Stimulated activated CD8-positive, alpha-beta memory T cell treated with anti-CD3 and anti-CD28 coated beads, Interleukin-15, amount 100 ng/mL, for 24 hours (primary cell): ENCODE measurements around the gene KCNK3.
"Not testable (repeated sequence)": the region's sequence is repeated elsewhere in the genome, so short reads cannot be mapped to it uniquely, and the experiment has no call there.

Source experiments
- DNase-seq: peaks from one replicate; pipeline ENCODE4 v3.0.0-alpha.2; 2020; ENCODE audit warnings: low read depth

KCNK3 gene

DNA sequence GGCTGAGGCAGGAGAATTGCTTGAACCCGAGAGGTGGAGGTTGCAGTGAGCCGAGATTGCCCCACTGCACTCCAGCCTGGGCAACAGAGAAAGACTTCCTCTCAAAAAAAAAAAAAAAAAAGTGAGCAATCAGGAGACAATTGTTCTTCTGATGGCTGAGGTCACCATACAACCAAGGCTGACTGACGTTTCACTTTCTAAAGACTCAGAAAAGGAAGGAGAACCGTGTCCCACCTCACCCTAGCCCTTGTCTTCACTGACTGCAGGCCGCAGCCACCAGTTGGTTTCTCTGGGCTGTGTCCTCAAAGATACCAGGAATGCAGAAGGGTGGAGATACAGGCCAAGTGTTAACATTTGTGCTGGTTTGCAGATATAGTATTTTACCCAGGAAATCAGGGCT, 63.8 kb downstream of the KCNK3 start:
- DNase-seq: no peak

DNA sequence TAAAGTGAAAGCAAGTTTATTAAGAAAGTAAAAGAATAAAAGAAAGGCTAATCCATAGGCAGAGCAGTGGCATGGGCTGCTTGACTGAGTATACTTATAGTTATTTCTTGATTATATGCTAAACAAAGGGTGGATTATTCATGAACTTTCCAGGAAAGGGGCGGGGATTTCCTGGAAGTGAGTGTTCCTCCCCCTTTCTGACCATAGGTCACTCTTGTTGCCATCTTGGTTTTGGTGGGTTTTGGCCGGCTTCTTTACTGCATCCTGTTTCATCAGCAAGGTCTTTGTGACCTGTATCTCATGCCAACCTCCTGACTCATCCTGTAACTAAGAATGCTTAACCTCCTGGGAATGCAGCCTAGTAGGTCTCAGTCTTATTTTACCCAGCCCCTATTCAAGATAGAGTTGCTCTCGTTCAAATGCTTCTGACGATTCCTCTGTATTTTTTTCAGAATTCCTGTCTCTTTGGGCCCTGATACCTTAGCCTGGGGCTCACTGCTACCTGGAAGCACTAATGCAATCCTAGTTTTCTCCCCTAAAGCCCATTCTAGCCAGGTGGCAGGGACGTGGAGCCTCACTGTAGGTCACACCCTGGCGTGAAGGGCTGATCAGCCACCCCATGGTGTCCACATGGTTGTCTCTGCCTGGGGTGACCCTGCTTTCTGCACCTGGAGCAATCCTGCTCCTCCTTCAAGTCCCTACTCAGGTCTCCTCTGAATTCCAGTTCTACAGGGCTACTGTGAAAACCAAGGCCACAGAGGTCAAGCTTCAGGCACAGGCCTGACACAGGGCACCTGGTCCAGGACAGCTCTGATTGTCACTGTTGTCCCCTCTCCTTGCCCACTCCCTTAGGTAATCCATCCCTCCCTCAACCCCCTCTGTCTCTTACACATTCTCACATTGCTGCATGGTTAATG, 65.6 kb downstream of the KCNK3 start:
- DNase-seq: no peak

DNA sequence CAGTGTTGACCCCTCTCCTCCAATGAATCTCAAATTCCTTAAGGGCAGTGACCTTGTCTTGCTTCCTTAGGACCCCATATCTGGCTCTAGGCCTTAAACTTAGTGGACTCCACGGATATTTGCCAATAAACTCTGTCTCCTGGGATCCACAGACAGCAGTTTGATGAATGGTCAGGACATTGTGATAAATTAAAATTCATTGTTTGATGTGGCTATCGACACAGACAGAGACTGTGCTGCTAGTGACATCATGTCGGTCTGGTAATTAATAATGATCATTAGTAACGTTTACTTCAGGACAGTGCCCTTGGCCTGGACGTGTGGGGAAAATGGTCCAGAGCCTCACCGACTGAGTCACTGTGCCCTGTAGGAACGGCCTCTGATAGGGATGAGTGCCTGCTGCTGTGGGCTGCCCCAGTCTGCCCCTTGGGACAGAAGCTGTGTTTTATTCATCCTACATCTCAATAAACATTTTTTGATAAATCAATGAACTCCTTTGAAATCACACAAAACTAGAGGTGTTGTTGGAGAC, 66.3 kb downstream of the KCNK3 start:
- no peak for DNase-seq

DNA sequence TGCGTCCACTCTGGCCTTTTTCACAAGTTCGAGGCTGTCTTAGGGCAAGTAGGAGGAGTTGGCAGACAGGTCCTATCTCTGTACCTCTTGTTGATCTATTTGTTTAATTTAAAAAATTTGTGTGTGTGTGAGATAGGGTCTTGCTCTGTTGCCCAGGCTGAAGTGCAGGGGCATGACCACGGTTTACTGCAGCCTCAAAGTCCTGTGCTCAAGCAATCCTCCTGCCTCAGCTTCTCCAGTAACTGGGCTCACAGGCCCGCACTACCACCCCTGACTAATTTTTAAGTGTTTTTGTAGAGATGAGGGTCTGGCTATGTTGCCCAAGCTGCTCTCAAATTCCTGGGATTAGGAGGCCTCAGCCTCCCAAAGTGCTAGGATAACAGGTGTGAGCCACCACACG, 67.3 kb downstream of the KCNK3 start:
- no peak for DNase-seq

DNA sequence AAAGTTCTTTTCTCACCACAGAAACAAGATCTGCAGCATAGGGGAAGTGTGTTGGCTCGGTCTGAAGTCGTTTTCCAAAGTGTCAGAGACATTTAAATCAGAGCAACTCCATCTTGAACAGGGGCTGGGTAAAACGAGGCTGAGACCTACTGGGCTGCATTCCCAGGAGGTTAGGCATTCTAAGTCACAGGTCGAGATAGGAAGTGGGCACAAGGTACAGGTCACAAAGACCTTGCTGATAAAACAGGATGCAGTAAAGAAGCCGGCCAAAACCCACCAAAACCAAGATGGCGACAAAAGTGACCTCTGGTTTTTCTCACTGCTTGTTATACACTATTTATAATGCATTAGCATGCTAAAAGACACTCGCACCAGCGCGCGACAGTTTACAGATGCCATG, 68.5 kb downstream of the KCNK3 start:
- not testable (repeated sequence) for DNase-seq

DNA sequence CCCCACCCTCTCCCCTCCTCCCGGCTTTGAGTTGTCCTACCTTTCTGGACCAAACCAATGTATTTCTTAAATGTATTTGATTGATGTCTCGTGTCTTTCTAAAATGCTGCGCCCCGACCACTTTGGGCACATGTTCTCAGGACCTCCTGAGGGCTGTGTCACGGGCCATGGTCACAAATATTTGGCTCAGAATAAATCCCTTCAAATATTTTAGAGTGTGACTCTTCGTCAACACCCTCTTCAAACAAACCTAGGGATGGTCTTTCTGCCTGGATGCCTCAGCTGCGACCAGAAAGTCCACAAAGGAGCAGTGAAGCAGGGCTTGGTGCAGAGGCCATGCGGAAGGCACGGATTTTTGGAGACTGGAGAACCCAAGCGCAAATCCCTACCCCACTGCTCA, 70.5 kb downstream of the KCNK3 start:
- DNase-seq: no peak

DNA sequence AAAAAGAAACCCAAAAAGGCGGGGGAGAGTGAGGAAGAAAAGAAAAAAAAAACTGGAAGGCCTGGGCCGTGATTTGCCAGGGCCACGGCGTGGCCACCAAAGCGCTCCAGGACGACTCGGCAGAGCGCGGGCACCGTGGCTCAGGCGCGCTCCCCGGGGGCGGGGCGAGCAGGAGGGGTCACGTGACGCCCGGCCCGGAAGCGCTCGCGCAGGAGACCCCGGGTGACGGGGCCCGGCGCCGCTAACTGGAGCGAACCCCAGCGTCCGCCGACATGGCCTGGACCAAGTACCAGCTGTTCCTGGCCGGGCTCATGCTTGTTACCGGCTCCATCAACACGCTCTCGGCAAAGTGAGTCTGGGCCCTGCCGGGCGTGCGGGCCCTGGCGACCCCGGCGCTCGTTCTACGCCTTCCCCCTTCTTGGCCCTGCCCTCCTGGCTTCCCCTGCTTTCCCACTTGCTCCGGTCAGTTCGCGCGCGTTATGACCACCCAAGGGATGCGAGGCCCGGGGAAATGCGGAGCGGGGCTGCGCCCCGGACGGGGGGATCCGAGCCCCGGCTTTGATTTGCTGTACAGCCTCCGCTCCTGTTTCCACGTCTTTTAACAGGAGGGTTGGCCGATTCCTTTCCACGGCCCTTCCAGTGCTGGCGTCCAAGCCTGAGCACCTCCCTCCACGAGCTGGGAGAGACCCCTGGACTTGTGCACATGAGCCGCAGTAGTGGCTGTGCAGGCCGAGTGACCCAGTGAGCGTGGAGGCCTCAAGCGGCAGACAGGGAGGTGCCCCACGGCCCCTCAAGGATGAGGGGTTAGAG, 71.8 kb downstream of the KCNK3 start, which contains the start of gene SLC35F6:
TSS of gene SLC35F6 (plus strand) at position 207 of the 810 bp plus-strand sequence. CDS start at position 273, 66 bp downstream.
- peak; percentile 75 for DNase-seq

DNA sequence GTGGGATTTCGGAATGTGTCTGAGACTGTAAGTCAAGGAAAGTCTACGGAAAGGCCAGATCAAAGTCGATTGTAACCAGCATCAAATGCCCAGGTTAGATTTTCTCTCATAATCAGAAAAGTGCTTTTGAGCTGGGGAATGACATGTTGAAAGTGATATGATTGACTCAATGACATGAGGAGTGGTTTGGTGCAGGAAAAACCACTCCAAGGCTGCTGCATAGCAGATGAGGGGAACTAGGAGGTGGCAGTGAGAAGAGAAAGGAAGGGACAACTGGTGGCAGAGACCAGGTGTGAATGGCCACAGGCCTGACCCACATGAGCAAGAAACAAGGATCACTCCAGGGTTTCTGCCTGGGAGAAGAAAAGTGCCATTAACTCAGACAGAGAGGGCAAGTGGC, 72.4 kb downstream of the KCNK3 start:
- DNase-seq: no peak

DNA sequence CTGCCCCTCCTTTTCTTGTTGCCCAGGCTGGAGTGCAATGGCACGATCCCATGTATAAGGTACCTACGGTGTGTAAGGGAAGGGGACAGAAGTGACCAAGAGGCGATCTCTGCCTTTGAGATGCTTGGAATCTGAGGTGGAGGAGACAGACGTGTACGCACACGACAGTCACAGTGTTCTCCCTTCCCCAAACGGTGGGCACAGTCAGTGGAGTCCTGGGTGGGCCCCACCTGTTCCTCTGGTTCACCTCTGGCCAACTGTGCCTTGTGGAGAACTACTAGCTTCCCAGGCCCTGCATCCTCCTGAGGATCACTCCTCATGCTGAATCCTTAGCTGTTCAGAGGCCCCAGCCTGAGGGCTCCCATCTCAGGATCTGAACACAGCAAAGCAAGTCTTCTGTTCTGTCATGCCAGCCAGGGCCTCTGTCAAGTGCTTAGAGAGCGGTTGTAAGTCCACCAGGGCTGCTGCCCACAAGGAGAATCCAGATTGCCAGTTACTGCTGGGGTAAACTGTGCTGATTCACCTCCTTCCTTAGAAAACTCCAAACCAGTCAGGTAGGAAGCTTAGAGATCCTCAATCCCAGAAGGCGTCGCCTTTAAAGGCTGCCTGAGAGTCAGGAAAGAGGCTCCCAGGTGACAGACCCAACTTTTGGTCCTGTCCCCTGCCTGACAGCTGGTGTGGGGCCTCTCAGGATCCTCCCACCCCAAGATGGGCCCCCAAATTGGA, 73.1 kb downstream of the KCNK3 start:
- DNase-seq: no peak

DNA sequence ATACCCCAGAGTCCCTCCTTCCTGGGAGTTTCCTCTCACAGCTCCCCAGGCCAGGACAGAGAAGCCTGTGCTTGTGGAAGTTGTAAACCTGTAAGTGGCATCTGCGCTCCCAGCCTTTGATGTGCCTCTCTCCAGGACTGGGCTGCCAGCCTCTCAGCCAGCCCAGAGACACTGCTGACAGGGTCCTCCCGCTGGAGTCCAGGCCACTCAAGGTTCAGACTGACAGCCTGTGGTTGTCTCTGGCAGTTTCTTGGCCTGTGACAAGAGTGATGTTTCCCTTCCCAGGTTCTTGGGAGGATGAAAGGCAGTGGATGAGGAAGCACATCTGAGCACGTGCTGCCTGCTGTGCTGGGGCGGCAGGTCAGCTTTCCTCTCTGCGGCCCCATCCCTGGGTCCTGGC, 74.6 kb downstream of the KCNK3 start:
- DNase-seq: no peak

DNA sequence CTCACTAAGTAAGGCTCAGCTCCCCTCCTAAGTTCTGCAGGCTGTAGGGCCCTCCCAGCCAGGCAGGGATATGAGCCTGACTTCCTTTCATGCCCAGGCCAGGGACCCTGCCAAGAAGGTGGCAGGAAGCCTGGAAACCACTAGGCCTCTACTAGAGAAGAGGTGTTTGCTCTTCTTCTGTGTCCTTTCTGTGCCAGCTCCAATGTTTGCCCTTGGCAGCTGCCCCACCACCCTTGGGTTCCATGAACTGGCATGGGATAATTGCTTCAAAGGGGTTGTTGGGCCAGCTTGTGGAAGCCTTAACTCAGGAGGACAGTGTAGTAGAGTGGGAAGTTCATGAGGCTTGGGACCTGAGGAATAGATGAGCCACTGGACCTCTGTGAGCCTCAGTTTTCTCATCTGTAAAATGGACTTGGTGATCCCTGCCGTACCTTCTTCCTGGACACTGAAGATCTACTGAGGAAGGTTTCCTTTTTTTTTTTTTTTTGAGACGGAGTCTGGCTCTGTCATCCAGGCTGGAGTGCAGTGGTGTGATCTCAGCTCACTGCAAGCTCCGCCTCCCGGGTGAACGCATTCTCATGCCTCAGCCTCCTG, 75.5 kb downstream of the KCNK3 start:
- DNase-seq: no peak

DNA sequence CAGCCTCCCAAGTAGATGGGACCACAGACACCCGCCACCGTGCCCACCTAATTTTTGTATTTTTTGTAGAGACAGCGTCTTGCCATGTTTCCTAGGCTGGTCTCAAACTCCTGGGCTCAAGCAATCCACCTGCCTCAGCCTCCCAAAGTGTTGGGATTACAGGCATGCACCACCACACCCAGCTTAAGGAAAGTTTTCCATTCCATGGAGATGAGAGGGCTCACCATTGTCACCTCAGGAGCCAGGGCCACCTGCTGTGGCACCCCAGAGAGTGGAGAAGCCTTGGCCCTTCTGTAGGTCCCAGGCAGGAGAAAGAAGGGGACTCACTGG, 76.2 kb downstream of the KCNK3 start:
- DNase-seq: no peak

DNA sequence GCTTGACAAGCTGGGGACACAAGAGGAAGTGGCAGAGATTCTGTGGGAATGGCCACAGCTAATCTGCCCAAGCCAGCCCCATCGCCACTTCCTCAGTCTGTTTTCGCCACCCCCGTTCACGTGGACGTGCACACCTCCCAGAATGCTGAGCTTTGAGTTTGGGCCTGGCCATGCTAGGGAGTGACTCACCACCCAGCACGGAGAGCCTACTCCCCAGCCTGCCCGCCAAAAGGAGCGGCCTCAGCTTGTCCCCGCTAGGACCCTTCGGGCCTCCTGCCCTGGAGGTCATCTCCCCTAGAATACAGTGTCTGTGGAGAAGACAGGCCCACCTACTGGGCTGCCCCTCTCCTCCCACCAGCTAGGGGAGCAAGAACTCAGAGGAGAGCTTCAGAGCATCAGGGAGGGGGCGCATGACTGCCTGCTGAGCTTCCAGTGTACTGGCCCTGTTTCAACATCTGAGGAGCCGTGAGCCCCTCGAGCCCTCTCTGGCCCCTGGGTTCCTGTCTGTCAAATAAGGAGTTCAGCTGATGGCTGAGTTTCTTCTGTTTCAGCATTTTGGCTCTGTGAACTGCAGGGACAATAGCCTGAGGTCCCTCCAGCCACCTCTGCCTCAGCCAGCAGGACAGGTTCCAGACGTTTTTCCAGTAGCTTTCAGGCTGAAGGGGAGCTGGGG, 76.7 kb downstream of the KCNK3 start:
- no peak for DNase-seq

DNA sequence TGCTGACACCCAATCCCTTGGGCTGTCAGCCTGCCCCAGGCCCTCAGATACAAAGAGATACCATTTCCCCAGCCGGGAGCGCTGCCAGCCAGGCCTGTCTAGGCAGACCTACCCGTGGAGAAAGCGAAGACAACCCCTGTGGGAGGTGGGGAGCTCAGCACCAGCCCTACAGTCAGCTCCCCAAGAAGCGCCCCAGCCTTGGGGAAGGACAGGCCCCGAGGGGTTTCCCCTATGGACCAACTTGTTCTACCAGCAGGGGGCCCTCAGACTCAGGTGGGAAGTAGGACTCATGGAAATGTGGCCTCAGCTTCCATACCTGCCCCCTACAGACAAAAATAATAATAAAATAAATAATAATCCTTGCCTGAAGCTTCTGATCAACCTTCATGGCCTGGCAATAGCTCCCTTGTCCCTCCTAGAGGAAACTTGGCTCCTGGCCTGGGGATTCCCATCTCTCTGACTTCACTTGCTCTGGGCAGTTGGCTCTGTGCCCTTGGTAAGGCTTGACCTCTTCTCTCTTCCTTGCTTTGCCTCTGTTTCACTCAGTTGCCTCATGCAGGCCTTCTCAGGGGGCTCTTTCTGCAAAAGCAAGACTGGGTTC, 78.6 kb downstream of the KCNK3 start:
- no peak for DNase-seq

DNA sequence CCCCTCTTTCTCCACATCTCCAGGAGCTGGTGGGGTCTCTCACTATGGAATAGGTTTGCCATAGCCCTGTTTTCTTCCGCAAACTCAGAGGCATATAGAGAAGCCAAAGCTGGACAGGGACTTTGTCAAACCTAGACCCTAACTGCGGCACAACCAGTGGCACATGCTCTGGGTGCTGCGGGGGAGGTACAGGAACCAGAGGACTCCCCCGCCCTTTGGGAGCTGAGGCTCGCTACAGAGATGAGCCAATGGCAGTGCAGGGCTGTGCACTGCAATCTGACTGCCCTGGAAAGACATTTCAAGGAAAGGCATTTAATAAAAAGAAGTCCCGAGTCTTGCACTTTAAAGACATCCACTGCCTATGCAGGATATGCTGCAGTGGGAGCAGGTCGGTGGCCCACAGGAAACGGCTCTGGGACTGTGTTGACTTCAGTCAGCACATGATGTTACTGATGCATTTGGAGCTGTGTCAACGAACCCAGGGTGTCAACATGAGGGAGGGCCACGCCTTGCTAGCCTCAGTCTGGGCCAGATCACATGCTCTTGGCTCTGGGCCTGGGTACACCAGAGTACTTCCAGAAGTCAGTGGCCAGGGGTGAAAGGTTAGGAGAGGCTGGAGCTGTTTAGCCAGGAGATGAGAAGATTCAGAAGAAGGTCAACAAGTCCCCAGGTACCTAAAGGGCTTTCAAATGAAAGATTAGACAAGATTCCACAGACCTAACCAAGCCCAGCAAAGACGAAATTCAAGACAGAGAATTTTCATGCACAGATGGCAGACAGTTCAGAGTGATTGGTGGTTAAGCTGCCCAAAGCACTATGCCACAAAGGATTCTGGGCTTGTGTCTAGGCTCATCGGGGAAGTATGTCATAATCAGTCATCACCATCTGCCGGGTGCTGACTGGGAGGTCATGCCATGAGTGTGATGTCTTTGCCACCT, 79.8 kb downstream of the KCNK3 start:
- DNase-seq: no peak

DNA sequence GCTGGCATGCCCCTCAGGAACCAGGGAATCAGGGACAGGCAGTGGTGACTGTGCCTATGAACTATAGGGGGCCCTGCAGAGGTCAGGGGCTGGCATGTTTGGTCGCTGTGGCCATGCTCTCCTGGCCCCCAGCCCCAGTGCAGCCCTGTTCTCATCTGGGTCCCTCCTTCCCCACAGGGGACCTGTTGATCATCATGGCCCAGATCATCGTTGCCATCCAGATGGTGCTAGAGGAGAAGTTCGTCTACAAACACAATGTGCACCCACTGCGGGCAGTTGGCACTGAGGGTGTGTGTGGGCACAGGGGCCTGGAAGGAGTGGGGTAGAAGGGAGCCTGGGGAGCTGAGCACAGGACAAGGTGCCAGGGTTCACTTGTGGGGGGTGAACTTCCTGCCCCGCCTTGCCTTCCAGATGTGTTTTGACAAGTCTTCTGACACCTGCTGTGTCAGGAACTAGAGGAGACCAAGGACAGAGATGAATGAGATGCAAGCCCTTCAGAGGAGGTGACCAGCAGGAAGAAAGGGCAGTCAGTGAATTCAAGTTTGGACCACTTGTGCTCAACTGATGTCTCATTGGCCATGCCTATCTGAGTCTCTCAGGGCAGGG, 83.8 kb downstream of the KCNK3 start:
- no peak for DNase-seq

DNA sequence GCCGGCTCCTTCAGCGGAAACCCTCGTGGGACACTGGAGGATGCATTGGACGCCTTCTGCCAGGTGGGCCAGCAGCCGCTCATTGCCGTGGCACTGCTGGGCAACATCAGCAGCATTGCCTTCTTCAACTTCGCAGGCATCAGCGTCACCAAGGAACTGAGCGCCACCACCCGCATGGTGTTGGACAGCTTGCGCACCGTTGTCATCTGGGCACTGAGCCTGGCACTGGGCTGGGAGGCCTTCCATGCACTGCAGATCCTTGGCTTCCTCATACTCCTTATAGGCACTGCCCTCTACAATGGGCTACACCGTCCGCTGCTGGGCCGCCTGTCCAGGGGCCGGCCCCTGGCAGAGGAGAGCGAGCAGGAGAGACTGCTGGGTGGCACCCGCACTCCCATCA, 85.6 kb downstream of the KCNK3 start:
- DNase-seq: no peak

DNA sequence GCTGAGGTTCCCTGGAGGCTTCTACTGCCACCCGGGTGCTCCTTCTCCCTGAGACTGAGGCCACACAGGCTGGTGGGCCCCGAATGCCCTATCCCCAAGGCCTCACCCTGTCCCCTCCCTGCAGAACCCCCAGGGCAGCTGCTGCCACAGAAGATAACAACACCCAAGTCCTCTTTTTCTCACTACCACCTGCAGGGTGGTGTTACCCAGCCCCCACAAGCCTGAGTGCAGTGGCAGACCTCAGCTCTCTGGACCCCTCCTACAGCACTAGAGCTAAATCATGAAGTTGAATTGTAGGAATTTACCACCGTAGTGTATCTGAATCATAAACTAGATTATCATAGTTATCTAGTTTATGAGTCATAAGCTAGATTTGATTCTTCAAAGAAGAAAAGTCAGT, 86.0 kb downstream of the KCNK3 start:
- no peak for DNase-seq

DNA sequence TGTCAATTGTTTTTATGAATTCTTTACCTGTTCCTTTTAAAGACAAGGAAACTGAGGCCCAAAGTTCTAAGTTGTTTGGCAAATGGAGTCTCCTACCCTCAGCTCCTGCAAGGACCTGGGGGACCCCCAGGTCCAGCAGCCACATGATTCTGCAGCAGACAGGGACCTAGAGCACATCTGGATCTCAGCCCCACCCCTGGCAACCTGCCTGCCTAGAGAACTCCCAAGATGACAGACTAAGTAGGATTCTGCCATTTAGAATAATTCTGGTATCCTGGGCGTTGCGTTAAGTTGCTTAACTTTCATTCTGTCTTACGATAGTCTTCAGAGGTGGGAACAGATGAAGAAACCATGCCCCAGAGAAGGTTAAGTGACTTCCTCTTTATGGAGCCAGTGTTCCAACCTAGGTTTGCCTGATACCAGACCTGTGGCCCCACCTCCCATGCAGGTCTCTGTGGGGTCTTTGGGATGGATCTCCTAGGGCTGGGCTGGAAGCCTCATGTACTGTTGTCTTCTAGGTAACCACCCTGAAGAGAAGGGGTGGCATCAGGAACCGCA, 87.8 kb downstream of the KCNK3 start:
- no peak for DNase-seq
